ENCODE measurements around the gene TBC1D3L.
"Not testable (repeated sequence)": the region's sequence is repeated elsewhere in the genome, so short reads cannot be mapped to it uniquely, and the experiment has no call there.

TBC1D3L gene

DNA sequence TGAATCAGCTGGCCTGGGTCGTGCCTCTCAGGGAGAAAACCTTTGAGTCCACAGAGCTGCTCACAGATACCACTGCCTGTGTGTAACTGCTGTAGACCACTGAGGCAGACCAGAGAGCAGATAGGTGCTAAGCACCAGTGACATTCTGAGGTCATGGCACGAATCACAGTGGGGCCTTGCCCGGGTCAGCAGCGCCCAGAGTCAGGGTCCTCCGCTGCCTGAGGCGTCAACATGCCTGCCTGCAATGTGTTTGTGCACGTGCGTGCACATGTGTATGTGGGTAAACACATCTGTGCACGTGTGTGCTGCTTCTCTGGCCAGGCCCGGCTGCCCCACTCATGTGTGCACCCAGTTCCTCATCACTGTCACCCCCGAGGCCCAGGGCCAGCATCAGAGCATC, at the start of gene TBC1D3L:
Gene TBC1D3L (minus strand): TSS at position 101 of the 400 bp plus-strand sequence. CDS start 1,540 bp downstream, outside the sequence.
- not testable (repeated sequence) for DNase-seq (ENCODE audit: low read depth)

DNA sequence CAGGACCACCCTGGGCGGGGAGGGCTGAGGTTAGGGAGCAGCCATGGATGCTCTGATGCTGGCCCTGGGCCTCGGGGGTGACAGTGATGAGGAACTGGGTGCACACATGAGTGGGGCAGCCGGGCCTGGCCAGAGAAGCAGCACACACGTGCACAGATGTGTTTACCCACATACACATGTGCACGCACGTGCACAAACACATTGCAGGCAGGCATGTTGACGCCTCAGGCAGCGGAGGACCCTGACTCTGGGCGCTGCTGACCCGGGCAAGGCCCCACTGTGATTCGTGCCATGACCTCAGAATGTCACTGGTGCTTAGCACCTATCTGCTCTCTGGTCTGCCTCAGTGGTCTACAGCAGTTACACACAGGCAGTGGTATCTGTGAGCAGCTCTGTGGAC, 14.8 kb upstream of the TBC1D3L start, which contains the start of gene TBC1D3D:
Gene TBC1D3D (plus strand): TSS at position 301 of the 400 bp plus-strand sequence. CDS start 1,585 bp downstream, outside the sequence.
- not testable (repeated sequence) for DNase-seq (ENCODE audit: low read depth)
